Left renal cortex interstitium (tissue), 4 donors: ENCODE measurements around the gene SMURF1. TPM values are rescaled to one million over a fixed set of nuclear protein-coding genes. Genes with fewer than 3 reads are reported as not detected.

ENCODE experiments used
- DNase-seq, 4 donors: peaks; one replicate each; pipeline ENCODE4 v3.0.0-alpha.2; 2013; ENCODE audit warnings: low read depth in 4 of 4, low spot score in 2 of 4, missing footprints in 1 of 4
- polyA plus RNA-seq, 4 donors: library from polyadenylated mRNA; unstranded; fragments of 120-200 nt; gene quantifications; one replicate each; pipeline ENCODE4 v1.2.1, GENCODE V29; 2013; ENCODE audit not compliant: insufficient read length in 4 of 4

SMURF1 gene
- polyA plus RNA-seq, 4 donors = 13.7 to 19.4 (median 17.3) TPM

DNA sequence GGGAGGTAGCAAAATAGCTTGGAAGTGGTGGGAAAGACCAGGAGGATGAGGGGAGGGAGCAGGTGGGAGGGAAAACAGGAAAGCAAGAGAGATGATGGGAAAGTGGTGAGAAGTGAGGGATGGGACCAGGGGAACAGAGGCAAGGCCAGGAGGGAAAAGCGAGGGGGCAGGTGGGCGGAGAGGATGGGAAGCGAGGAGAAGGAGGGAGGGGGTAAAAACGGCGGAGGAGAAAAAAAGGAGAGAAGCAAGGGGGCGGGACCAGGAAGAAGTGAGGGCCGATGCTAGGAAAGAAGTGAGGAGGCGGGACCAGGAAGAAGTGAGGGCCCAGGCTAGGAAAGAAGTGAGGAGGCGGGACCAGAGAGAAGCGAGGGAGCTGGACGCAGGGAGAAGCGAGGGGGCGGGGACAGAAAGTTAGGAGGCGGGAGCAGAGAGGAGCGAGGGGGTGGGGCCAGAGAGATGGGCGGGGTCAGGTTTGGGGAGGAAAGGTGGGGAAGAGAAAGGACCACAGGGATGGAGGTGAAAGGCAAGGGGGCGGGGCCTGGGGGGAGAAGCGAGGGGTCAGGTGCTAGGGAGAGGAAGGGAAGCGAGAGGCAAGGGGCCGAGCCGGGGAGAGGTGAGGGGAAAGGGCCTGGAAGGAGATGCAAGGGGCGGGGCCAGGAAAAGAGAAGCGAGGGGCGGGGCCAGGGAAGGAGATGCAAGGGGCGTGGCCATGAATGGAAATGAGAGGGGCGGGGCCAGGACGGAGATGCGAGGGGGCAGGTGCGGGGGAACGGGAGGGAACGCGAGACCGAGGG is 984 bp downstream of the SMURF1 start:
- DNase-seq = peak in 2 of 4 donors; percentile 53 to 70

DNA sequence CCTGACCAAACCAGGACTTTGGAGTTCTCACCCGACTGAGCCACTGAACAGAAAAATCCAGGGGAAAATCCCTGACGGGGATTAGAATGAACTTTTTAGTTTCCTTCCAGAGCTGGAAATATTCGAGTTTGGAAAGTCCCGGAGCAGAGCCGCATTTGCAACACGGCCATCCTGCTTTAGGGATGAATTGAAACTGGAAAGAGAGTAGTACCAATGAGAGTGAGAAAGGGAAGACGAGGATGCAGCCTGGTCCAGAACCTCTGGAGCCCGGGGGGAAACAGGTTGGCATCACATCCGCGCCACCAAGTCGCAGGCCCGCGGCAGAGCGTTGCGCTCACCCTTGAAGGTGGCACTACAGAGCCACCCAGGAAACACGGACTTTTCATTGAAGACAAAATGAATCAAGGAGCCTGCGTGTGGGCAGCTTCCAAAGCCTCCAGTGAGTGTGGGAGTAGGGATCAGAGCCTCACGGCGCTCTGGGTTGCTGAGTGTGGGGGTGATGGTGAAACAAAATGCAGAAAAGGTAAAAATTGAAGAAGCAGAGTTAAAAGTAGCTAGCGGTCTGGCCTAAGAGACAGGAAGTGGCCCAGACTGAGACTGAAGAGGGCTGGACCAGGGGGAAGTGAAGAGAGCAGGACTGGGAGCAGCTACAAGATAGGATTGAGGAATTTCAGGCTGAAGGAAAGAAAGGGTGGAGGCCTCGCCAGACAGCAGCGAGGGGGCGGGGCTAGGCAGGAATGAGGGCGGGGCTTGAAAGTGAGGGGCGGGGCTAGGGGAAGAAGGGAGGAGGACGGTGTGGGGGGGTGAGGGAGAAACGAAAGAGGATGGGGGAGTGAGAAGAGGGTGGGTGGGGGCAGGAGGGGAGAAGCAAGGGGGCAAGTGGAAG is 1.8 kb downstream of the SMURF1 start:
- DNase-seq = peak in 1 of 4 donors; percentile 41

DNA sequence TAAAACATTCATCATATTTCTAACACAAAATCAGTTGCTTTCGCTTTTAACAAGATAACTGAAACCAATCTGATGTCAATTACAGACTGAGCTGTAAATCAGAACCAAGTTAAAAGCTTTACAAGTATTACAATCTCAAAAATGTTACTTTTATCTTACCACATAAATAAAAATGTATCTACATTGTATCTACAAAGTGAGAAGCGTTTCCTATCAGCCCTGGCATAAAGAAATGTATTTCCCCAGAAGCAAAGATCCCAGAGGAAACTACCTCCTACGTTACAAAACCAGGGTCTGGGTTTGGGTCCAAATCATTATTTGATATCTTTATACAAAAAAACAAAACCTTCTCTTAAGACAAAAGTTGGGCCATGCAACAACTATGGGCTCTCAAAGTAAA is 2.6 kb downstream of the SMURF1 start:
- no peak for DNase-seq

DNA sequence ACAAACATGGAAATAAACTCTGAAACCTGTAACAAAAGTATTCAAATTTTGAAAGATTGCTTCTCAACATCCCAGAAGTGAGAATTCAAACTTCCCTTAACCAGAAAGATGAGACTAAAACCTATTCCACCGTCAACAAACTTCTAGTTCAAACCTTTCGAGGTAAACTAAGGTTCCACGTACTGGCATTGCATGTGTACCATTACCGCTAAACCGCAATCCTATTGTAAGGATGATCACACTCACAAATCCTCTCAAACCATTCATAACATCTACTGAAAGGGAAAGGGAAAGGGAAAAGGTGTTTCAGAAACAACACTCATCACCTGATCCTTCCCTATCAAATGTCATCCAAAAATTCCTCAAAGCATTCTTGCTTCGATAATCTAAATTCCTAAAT is 3.1 kb downstream of the SMURF1 start:
- DNase-seq = no peak

DNA sequence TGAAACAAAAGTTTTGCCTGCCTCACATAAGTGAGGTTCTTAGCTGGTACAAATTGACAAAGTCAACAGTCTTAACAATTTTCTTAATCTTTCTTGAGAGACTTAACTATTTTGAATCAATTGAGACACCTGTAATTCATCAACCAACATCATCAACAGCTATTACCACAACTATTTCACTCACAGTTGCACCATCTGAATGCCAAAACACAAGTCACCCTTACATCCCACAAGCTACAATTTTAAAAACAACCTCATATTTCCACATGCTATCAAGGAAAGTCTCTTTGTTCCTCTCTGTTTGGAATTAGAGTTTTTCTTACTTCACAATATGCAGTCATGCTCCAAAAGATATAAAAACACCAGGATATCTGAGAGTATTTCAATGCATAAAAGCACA is 4.9 kb downstream of the SMURF1 start:
- DNase-seq = no peak

DNA sequence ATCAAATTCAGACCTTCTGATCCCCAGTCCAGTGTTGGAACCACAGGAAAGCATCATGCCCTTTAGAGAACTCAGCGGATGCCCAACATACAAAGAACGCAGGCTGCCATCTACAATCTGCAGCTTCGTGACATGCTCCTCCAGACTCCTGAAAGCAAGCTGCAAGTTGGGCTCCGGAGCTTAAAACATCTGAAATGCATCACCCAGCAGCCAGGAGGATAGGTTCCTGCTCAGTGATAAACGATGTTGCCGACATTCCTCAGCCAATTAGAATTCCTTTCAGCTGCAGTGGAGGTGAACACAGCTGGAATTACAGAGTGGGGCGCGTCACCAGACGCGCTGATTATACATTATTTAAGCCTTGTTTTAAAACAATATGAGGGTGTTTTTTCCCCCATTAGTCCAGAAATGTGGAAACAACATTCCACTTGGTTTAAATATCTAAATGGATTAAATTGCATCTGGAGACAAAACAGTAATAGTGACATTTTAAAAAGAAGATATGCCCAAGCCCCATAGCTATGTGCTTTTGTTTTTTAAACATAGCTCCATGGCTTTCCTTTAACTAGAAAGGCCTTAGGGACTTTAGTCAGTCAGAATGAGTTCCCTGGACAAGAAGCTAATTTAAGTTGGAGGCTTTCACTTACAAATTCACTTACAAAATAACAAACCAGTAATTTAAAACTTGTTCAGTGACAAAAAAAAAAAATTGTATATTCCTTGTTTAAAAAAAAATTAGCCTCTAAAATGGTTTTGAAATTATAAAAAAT is 6.3 kb downstream of the SMURF1 start:
- peak in 2 of 4 donors; percentile 55 to 73 for DNase-seq

DNA sequence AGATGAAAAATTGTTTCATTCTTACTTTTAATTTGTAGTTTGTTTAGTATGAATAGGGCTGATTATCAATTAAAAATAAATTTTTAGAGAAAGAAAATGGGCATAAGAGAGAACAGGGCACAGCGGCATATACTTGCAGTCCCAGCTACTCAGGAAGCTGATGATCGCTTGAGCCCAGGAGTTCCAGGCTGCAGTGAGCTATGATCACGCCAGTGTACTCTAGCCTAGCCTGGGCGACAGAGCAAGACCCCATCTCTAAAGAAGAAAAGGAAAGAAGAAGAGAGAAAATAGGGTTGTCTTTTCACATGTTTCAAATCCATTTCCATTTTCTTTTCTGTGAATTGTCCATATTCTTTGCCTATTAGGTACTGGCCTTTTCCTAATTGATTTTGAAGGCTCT is 8.0 kb downstream of the SMURF1 start:
- DNase-seq = no peak

DNA sequence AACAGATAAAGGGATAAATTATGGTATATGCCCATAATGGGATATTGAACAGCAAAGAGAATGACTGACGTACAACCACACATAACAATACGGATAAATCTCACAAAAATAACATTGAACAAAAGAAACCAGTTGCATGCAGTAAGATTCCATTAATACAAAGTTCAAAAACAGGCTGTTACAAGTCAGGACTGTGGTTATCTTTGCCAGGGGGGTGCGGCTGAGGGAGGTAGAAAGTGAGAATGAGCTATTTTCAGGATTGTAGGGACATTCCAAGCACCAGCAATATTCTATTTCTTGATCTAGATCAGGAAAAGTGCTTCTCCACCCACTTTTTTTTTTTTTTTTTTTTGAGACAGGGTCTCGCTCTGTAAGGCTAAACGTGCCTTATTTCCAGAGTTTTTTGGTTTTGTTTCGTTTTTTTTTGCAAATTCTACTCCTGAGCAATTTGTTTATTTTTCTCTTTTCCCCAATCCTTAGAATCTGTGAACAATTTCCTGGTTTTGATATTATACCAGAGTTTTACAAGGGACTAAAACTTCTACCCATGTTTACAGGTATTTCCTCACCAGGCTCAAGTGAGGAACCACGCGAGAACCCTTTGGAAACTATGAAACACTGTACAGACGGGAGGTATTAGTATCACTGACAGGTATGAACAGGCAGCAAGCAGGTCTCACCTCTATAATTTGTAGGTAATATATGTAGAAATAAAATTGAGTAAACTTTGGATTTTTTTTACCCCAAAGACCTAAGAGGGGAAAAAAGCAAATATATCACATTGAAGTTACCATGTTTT is 9.9 kb downstream of the SMURF1 start:
- DNase-seq = no peak

DNA sequence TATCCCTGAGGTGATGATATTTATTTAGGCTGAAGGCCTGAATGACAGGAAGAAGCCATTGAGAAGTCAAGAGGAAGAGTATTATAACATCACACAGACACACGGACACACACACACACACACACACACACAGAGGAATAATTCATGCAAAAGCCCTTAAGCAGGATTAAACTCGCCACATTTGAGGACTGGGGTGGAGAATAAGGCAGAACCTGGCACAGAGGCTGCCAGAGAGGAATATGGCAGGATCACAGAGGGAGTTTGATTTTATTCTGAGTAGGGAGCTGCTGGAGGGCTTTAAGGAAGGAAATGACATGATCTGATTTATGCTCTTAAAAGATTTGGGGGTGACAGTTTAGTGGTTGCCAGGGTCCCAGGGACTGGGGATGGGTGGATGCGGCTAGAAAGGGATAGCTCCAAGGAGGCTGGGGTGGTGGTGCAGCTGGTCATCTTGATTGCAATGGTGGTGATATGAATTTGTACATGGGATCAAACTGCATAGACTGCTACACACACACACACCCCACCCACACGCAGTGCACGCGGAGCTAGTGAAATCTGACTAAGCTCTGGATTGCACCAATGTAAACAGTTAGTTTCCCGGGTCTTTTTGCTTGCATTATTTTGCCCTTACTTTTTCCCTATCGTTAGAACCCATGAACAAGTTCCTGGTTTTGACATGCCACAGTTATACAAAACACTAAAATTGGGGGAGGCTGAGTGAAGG is 11.2 kb downstream of the SMURF1 start:
- no peak for DNase-seq

DNA sequence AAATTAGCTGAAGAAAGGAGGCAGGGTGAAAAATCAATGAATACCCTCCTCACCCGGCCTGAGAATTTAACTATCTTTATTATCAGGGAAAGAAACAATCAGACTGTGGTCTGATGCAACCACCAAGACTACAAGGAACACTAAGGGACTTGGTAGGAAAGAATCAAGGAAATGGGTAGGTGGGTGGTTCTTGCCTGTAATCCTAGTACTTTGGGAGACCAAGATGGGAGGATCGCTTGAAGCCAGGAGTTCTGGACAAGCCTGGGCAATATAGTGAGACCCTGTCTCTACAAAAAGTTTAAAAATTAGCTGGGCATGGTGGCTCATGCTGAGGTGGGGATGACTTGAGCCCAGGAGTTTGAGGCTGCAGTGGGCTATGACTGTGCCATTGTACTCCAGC is 12.6 kb downstream of the SMURF1 start:
- no peak for DNase-seq

DNA sequence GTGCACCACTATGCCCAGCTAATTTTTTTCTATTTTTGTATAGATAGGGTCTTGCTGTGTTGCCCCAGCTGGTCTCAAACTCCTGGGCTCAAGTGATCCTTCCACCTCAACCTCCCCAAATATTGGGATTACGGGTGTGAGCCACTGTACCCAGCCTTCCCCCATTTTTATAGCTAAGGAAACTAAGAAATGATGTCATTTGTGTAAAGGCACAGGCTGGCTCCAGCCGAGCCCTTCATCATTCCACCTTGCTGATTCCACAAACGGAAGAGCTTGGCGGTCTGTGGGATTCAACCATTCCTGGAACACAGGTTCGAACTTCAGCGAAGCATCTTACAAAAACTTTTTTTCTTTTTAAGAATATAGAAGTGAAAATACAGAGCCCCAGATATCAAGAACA is 14.4 kb downstream of the SMURF1 start:
- DNase-seq = no peak

DNA sequence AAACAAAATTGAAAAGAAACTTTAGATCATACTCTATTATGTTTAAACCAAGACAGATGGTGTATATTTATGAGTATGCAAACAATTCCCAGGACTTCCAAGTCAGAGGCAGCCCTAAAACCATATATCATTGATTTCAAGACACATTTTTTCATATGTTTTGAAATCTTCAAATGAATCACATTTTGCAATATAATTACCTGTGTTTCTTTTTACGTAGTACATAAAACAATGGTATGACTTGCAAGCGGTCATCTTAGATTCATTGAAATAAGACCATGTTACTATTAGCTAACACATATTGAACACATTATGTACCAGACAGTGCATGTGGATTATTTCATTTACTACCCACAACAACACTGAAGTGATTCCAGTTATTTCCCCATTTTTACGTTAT is 14.9 kb downstream of the SMURF1 start:
- DNase-seq = no peak

DNA sequence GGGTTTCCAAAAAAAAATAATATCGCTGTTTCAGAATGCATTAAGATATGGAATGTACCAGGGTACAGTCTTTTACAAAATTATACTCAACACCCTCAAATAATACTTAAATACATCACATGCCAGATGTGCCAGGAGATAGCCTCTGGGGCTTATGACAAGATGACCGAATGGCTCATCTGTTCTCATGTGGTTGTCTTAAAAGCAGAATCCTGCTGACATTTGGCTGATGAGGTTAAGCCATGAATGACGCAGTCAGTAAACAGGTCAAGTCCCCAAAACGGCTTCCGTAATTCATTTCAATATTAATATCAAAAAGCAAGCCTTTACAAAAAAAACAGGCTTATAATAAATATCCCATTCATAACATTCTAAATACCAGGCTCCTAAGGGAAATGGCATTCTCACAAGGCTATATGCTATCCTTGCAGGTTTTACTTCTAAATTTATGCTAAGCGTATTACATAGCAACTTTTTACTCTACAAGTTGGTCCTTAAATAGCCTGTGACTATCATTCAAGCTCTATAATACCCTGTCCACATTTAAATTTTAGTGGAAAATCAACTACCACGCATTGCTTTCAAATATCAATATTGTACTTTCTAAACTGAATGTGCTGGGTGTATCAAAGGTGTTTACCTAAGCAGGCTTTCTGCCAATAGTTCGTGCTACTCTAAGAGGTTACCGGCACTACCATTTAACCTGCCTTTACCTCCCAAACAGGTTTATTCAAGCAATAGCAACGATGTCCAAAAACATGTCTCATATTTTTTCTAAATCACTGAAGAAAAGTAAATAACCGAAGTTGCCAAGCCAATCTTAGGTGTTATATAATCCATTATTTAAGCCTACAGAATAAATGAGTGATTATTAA is 15.6 kb downstream of the SMURF1 start:
- no peak for DNase-seq

DNA sequence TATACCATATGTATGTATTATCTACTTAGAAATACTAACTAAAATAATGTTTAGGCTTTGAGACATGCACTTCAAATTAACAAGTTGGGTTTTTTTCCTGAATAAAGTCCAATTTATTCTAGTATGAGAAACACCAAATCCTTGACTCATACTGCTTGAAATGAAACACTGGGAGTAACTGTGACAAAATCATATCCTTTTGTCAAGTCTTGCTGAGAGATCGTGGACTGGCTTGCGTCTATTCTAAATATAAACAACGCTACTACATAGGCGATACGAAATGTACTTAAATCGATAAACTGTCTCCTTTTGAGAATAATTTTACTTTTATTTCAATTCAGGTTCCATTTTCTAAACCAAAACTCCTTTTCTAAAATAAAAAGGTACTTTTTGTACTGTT is 16.3 kb downstream of the SMURF1 start:
- no peak for DNase-seq

DNA sequence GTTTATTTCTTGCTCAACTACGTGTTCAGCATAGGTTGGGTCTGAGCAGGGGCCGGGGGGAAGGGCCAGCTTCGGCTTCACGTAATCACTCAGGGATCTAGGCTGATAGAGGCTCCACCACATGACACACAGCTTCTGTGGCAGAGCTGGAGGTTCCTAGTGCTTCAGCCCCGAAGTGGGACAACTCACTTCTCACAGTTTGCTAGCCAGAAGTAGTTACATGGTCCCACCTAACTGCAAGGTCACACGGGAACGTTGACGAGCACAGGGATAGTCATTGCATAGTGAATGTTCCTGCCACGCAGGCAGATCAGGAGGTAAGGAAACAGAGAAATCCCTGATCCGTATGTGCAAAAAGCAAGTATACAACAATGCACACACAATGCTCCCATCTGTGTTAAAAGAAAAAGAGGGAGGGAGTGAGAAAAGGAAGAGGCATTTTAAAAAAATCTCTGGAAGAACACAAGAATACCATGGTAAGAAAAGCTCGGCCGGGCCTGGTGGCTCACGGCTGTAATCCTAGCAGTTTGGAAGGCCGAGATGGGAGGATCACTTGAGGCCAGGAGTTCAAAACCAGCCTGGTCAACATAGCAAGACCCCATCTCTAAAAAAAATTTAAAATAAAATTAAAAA is 16.9 kb downstream of the SMURF1 start:
- no peak for DNase-seq

DNA sequence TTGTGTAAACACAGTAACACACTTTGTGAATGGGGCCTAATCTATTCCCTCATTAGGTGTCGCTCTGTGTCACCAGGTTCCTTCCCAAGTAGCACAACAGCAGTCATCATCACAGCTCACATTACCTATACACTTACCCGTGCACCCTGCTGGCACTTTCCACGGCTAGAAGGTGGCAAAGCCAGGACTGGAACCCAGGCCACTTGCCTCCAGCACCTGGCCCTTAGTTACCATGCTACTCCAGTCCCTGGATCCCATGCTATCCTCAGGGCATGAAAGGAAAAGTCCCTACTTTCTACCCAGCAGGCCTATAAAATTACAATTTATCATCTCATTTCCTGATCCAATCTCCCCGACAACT is 18.4 kb downstream of the SMURF1 start:
- DNase-seq = no peak

DNA sequence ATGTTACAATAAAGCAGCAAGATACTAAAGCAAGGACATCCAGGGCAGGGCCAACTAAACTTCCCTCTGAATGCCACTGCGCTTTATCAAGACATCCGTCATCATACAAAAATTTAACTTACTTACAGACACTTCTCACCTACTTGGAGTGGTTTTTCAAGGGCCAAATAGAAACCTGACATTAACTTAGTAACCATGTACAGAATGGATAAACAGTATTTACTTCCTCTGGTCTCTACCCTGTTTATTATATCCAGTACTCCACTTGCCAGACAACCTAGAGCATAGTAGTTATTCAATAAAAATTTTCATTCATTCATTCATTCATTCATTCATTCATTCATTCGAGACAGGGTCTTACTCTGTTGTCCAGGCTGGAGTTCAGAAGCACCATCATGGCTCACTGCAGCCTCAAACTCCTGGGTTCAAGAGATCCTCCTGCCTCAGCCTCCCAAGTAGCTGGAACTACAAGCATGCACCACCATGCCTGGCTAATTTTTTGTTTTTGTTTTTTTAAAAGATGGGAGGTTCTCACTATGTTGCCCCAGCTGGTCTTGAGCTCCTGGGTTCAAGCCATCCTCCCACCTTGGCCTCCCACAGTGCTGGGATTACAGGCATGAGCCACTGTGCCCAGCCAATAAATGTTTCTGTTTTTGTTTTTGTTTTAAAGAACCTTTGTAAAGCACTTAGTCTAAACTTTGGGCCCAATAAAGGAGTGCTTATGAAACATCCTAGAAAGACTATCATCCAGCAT is 19.0 kb downstream of the SMURF1 start:
- no peak for DNase-seq

DNA sequence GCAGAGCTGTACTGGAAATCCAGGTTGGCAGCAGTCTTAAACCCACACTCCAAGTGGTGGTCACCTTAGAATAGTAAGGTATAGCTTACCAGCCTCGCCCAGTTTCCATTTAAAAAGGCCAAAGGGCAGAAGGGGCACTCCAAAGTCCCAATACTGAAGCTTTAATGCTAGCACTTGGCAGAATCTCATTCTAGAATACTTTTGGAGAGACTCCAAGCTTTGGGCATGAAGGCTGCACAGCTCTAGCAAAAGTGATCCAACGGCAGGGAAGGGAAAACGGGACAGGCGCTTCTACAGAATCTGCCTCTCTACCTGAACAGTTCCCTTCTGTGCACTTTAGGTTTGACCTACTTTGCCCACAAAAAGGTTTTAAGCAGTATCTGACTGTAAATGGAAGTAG is 19.7 kb downstream of the SMURF1 start:
- DNase-seq = no peak
